ENCODE results near the gene ZNF136.

ZNF136 gene

DNA sequence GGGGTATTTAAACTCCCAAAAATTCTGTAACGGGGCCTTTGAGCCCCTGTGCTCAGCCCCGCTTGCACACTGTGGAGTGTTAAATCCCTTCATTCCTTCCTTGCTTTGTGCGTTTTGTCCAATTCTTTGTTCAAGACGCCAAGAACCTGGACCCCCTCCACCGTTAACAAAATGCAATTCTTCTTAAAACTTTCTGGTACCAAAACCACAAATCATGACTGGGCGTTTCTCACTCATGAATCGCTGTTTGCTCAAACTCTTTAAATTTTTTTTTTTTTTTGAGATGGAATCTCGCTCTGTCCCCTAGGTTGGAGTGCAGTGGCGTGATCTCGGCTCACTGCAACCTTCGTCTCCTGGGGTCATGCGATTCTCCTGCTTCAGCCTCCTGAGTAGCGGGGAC is 23.6 kb upstream of the ZNF136 start:
- H3K4me3 ChIP-seq (ENCODE audit: low read depth, low read length): peak overlapping the region; percentile 85

DNA sequence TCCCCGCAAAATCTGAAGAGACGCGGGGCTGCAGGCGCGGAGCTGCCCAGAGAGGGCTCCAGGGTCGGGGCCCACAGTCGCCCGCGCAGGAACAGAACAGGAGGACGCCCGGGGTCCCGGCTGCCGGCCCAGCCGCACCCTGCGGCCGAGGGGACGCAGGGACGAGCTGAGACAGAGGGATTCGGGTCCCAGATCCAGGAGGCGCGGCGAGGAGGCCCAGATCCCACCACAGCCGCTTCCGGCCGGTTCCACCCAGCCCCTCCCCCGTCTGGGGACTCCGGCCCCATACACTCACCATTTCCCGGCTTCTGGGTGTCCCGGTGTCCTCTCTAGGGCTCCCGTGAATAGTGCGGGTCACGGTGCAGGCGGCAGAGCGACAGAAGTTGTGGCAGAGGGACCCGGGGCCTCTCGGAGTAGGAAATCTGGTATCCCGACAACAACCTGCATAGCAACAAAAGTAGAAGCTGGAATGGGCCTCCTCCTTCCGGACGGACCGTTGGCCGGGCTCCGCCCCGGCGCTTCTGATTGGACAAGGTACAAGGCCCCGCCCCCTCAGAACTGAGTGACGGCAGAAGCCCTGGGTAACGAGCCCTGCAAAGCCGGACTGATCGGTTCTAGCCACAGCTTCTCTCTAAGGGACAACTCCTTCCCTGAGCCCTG is 22.9 kb upstream of the ZNF136 start, which contains the start of gene ZNF20:
Gene ZNF20 (minus strand): TSS at position 466 of the 660 bp plus-strand sequence. CDS start 168 bp downstream, at position 298.
- H3K4me3 ChIP-seq (ENCODE audit: low read depth, low read length): peak within 1 kb of the TSS; percentile 85

More for the DNA sequence above, 23.6 kb upstream of the ZNF136 start:
- no peak for TF ChIP-seq CTCF (IDR thresholded peaks at IDR 0.05; ENCODE audit: low read depth, low read length)

DNA sequence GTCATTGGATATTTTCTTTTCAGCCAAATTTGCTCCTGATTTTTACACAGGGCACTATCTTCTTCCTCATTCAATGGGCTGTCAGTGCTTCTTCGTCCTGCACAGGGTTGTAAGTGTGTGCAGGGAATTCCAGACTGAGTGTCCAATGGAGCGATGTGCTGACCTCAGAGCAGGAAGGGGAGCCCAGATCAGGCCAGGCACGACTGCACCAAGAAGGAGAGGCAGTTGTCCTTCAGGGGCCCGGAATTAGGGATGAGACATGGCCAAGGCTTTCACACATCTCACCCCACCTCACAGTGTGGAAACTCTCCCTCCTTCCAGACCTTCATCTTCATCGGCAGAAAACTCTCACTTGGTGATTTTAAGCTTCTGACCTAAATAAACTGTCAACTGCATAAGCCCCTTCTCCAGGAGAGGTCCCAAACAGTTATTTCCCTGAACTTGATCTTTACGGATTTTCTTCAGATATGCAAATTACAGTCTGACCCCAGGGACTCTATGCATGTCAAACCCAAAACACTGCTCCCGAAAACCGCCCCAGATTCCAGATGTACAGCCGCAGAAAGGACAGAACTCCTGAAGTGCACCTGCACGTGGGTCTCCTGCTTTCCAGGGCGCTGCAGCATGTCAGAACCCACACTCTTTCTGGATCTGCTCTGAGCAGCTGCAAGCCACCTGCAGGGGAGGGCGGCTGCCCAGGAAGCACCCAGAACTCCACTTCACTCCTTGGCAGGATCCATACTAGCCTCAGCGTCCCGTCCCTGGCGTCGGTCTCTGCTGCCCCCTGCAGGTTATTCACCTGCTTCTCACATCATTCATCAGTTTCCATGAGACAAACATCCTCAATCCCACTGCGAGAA is 22.1 kb upstream of the ZNF136 start:
- H3K4me3 ChIP-seq (ENCODE audit: low read depth, low read length): peak overlapping the region; percentile 85
- TF ChIP-seq CTCF (IDR thresholded peaks at IDR 0.05; ENCODE audit: low read depth, low read length): peak; percentile 80

More for the DNA sequence above, 22.9 kb upstream of the ZNF136 start, which contains the start of gene ZNF20:
- TF ChIP-seq CTCF (IDR thresholded peaks at IDR 0.05; ENCODE audit: low read depth, low read length): no peak

GRCh38 chr19:12141405-12141736 is 21.5 kb upstream of the ZNF136 start:
- H3K4me3 ChIP-seq (ENCODE audit: low read depth, low read length): no peak overlapping the region
- TF ChIP-seq CTCF (IDR thresholded peaks at IDR 0.05; ENCODE audit: low read depth, low read length): no peak

GRCh38 chr19:12145348-12145747 is 17.5 kb upstream of the ZNF136 start:
- TF ChIP-seq CTCF (IDR thresholded peaks at IDR 0.05; ENCODE audit: low read depth, low read length): no peak
- no peak overlapping the region for H3K4me3 ChIP-seq (ENCODE audit: low read depth, low read length)

- peak overlapping the region; percentile 89 for H3K4me3 ChIP-seq (ENCODE audit: low read depth, low read length)
- TF ChIP-seq CTCF (IDR thresholded peaks at IDR 0.05; ENCODE audit: low read depth, low read length): no peak
Measured at GRCh38 chr19:12155324-12155860, 7.5 kb upstream of the ZNF136 start.
